ENCODE measurements around the gene UBTD2. TPM values are rescaled to one million over a fixed set of nuclear protein-coding genes. Genes with fewer than 3 reads are reported as not detected.

UBTD2 gene
- total and polyA plus RNA-seq, 2 of the 4 experiments (the other 2 are of a cell fraction), result 11.2 to 20.6 TPM

GRCh38 chr5:172293054-172293744 lies 9.6 kb upstream of the UBTD2 start:
- H3K9ac ChIP-seq (ENCODE audit: low read depth, low read length), result no peak overlapping the region
- no CpG with 5 or more reads among the region's 5 CpGs for WGBS, 2 experiments (ENCODE audit: extremely low coverage in 2 of 2, insufficient read length in 1 of 2)
- no peak overlapping the region for H3K18ac ChIP-seq (ENCODE audit: low read depth, low read length)
- H2BK5ac ChIP-seq (ENCODE audit: low read depth, low read length, poor library complexity, severe bottlenecking), result no peak overlapping the region
- H4K91ac ChIP-seq (ENCODE audit: insufficient read depth, low read depth, low read length), result no peak overlapping the region
- in situ Hi-C loops (cut with MboI; ENCODE audit: low sequenced_read_pairs) (loop anchor here (25.0 kb wide), 1 partner anchor 881 kb away; the partner anchor contains the start of gene FGF18), dilution Hi-C loops (cut with HindIII; ENCODE audit: low sequenced_read_pairs, unreplicated experiment) (no loop called here), intact Hi-C loops (cut with micrococcal nuclease) (loop anchor here (1.0 to 5.0 kb wide), 2 partner anchors 186 to 381 kb away; no protein-coding TSS in a partner anchor)
- H3K4ac ChIP-seq (ENCODE audit: low read depth, low read length), result no peak overlapping the region
- no peak overlapping the region for H2AK9ac ChIP-seq (replicated peaks; ENCODE audit: low read depth, low read length, poor library complexity)
- H2BK15ac ChIP-seq (ENCODE audit: low read depth, low read length), result no peak overlapping the region
- H3K9me3 ChIP-seq (ENCODE audit: control insufficient read depth, insufficient read depth, low read length), result no peaks in the 10 kb centered on the region
- H3K4me2 ChIP-seq (ENCODE audit: low read depth, low read length), result no peak overlapping the region
- no peaks in the 10 kb centered on the region for H3K36me3 ChIP-seq (ENCODE audit: control insufficient read depth, insufficient read depth, low read length)
- TF ChIP-seq RAD21 (IDR thresholded peaks at IDR 0.05; ENCODE audit: low read length), result peak; percentile 87
- peak; percentile 93 for TF ChIP-seq CTCF (conservative IDR thresholded peaks at IDR 0.05; ENCODE audit: low read depth, low read length)
- no peak for TF ChIP-seq POLR2A (IDR thresholded peaks at IDR 0.05; ENCODE audit: low read depth, low read length)
- TF ChIP-seq MAFK (IDR thresholded peaks at IDR 0.05; ENCODE audit: low read depth, low read length), result peak; percentile 40
- no peak for TF ChIP-seq MAZ (IDR thresholded peaks at IDR 0.05; ENCODE audit: borderline replicate concordance, low read depth, low read length)
- no peak for TF ChIP-seq USF2 (IDR thresholded peaks at IDR 0.05; ENCODE audit: low read depth, low read length)
- TF ChIP-seq SMC3 (IDR thresholded peaks at IDR 0.05; ENCODE audit: low read depth, low read length), result peak; percentile 78
- peak; percentile 100 for ATAC-seq (ENCODE audit: low read depth)
- DNase-seq, result peak; percentile 72
- H2AK5ac ChIP-seq (ENCODE audit: low read depth, low read length), result no peak overlapping the region
- no peaks in the 10 kb centered on the region for H3K4me1 ChIP-seq (ENCODE audit: control insufficient read depth, insufficient read depth, low read length)
- BruUV-seq (replicated peaks), result no TSS peak
- no peak overlapping the region for H4K5ac ChIP-seq (ENCODE audit: low read depth, low read length)
- no peak overlapping the region for H3K27ac ChIP-seq (ENCODE audit: insufficient read depth, low read length)
- H3K14ac ChIP-seq (replicated peaks; ENCODE audit: low read depth, low read length), result no peak overlapping the region
- H3K9me1 ChIP-seq (ENCODE audit: insufficient read depth, low read length), result no peaks in the 10 kb centered on the region
- no peak overlapping the region; the same call in 1 of the 2 replicates for H3K56ac ChIP-seq (ENCODE audit: extremely low read depth, insufficient read depth, low read length)
- H2BK20ac ChIP-seq (ENCODE audit: low read depth, low read length), result no peak overlapping the region
- H2AFZ ChIP-seq (replicated peaks; ENCODE audit: low read length, poor library complexity), result peak overlapping the region; percentile 76
- 0 out of 2 replicates have a peak, but pooled peaks cover 2% of the 10 kb centered on the region for H3K27me3 ChIP-seq (ENCODE audit: control insufficient read depth, insufficient read depth, low read length)
- H4K20me1 ChIP-seq (ENCODE audit: insufficient read depth, low read length), result no peaks in the 10 kb centered on the region
- CTCF ChIA-PET, result interaction anchor here (0.5 to 1.6 kb wide), 12 partner anchors 8 to 216 kb away, joined by 3 to 11 read pairs (median 4); no protein-coding TSS in a partner anchor
- no peaks in the 10 kb centered on the region for H3K79me1 ChIP-seq (ENCODE audit: low read depth in 1 of 2, low read length in 2 of 2)
- POLR2A ChIA-PET (ENCODE audit: unreplicated experiment), result no interaction called here
- no peak overlapping the region for H3K4me3 ChIP-seq (ENCODE audit: insufficient read depth, low read depth, low read length)
- no peak overlapping the region for H2BK120ac ChIP-seq (ENCODE audit: low read depth, low read length)
- no peak overlapping the region for H3K23ac ChIP-seq (ENCODE audit: low read depth, low read length)
- no peak overlapping the region for H4K8ac ChIP-seq (ENCODE audit: low read depth in 2 of 2, low read length in 2 of 2)
